Measurements from ENCODE around the gene PSMD1.

PSMD1 gene

GRCh38 chr2:231111987-231112386 lies 55.3 kb downstream of the PSMD1 start:
- H4K20me1 ChIP-seq (ENCODE audit: low read depth, low read length): no peaks in the 10 kb centered on the region
- no peak overlapping the region for H3K27ac ChIP-seq (ENCODE audit: low read depth, low read length)
- H3K9ac ChIP-seq (ENCODE audit: low read length): no peak overlapping the region
- TF ChIP-seq CTCF (IDR thresholded peaks at IDR 0.05; ENCODE audit: insufficient read depth, low read length, poor library complexity, severe bottlenecking) (no peak), EZH2phosphoT487 (conservative IDR thresholded peaks at IDR 0.05; ENCODE audit: low read length) (no peak)
- H3K9me3 ChIP-seq (ENCODE audit: insufficient read depth, low read length): no peaks in the 10 kb centered on the region
- H2AFZ ChIP-seq (ENCODE audit: low read depth, low read length, severe bottlenecking): no peak overlapping the region
- H3K27me3 ChIP-seq (ENCODE audit: low read length): no peaks in the 10 kb centered on the region
- H3F3A ChIP-seq (ENCODE audit: insufficient read depth): no peaks in the 10 kb centered on the region; the same call in 1 of the 2 replicates
- H3K4me3 ChIP-seq (ENCODE audit: insufficient read depth, low read length, poor library complexity, severe bottlenecking): no peak overlapping the region
- no peaks in the 10 kb centered on the region for H3K9me2 ChIP-seq (replicated peaks; ENCODE audit: insufficient read depth, low read length)
- no peak overlapping the region for H3K4me2 ChIP-seq (ENCODE audit: low read depth, low read length, poor library complexity, severe bottlenecking)
- H3K36me3 ChIP-seq (ENCODE audit: low read length): peaks cover 8% of the 10 kb centered on the region; the same call in 1 of the 2 replicates
- H3K79me2 ChIP-seq (ENCODE audit: insufficient read depth, low read length): no peaks in the 10 kb centered on the region

GRCh38 chr2:231113489-231113888 lies 56.8 kb downstream of the PSMD1 start:
- H3K27ac ChIP-seq (ENCODE audit: low read depth, low read length): no peak overlapping the region
- no peaks in the 10 kb centered on the region for H3K27me3 ChIP-seq (ENCODE audit: low read length)
- no peaks in the 10 kb centered on the region for H4K20me1 ChIP-seq (ENCODE audit: low read depth, low read length)
- H2AFZ ChIP-seq (ENCODE audit: low read depth, low read length, severe bottlenecking): no peak overlapping the region
- no peak overlapping the region for H3K4me3 ChIP-seq (ENCODE audit: insufficient read depth, low read length, poor library complexity, severe bottlenecking)
- H3K4me2 ChIP-seq (ENCODE audit: low read depth, low read length, poor library complexity, severe bottlenecking): no peak overlapping the region
- H3K79me2 ChIP-seq (ENCODE audit: insufficient read depth, low read length): no peaks in the 10 kb centered on the region
- no peaks in the 10 kb centered on the region for H3K9me3 ChIP-seq (ENCODE audit: insufficient read depth, low read length)
- no peaks in the 10 kb centered on the region for H3K9me2 ChIP-seq (replicated peaks; ENCODE audit: insufficient read depth, low read length)
- H3K9ac ChIP-seq (ENCODE audit: low read length): no peak overlapping the region
- TF ChIP-seq EZH2phosphoT487 (conservative IDR thresholded peaks at IDR 0.05; ENCODE audit: low read length) (no peak), CTCF (IDR thresholded peaks at IDR 0.05; ENCODE audit: insufficient read depth, low read length, poor library complexity, severe bottlenecking) (no peak)
- peaks cover 9% of the 10 kb centered on the region for H3F3A ChIP-seq (ENCODE audit: insufficient read depth)
- peaks cover 5% of the 10 kb centered on the region; the same call in 1 of the 2 replicates for H3K36me3 ChIP-seq (ENCODE audit: low read length)

DNA sequence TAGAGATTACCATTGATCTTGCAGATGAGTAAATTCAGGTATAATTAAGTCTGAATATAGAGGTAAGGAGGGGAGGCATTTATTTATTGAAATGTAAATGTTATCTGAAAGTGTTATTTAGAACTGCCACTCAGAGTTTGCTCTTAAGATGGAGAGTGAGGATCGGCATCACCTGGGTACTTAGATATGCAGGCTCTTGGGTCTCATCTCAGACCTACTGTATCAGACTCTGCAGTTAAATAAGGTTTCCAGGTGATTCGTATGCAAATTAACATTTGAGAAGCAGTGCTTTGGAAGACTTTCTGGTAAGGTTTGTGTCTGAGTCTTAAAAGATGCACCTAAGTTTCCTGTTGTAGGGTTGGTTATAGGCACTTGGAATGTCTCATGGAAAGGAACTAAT lies 59.0 kb downstream of the PSMD1 start:
- Histone ChIP-seq H4K20me1 (ENCODE audit: low read depth, low read length) (no peaks in the 10 kb centered on the region), H3K4me3 (ENCODE audit: insufficient read depth, low read length, poor library complexity, severe bottlenecking) (no peak overlapping the region), H3K9me3 (ENCODE audit: insufficient read depth, low read length) (no peaks in the 10 kb centered on the region), H2AFZ (ENCODE audit: low read depth, low read length, severe bottlenecking) (no peak overlapping the region), H3K27ac (ENCODE audit: low read depth, low read length) (no peak overlapping the region), H3K9me2 (replicated peaks; ENCODE audit: insufficient read depth, low read length) (no peaks in the 10 kb centered on the region), H3K9ac (ENCODE audit: low read length) (no peak overlapping the region), H3K79me2 (ENCODE audit: insufficient read depth, low read length) (0 out of 2 replicates have a peak, but pooled peaks cover 2% of the 10 kb centered on the region), H3K4me2 (ENCODE audit: low read depth, low read length, poor library complexity, severe bottlenecking) (no peak overlapping the region), H3K27me3 (ENCODE audit: low read length) (no peaks in the 10 kb centered on the region), H3K36me3 (ENCODE audit: low read length) (peaks cover 3% of the 10 kb centered on the region; the same call in 1 of the 2 replicates), H3F3A (ENCODE audit: insufficient read depth) (peaks cover 9% of the 10 kb centered on the region)
- TF ChIP-seq CTCF (IDR thresholded peaks at IDR 0.05; ENCODE audit: insufficient read depth, low read length, poor library complexity, severe bottlenecking) (no peak), EZH2phosphoT487 (conservative IDR thresholded peaks at IDR 0.05; ENCODE audit: low read length) (no peak)
